GM18907 (cell line): Measurements from ENCODE around the gene INSRR.
A peak's percentile ranks its signal among the peaks of the same experiment; 100 is the strongest.

Experiments used
- ATAC-seq: cut with Tn5 transposase; IDR thresholded peaks from one replicate; pipeline ENCODE4 v1.9.1; 2021; ENCODE audit warnings: mild to moderate bottlenecking, moderate library complexity; ENCODE audit not compliant: unreplicated experiment

The INSRR gene

GRCh38 chr1:156876281-156876680 lies 17.4 kb upstream of the INSRR start:
- ATAC-seq, result no peak

GRCh38 chr1:156875341-156875615 lies 16.4 kb upstream of the INSRR start:
- ATAC-seq, result no peak

- ATAC-seq, result no peak
These were observed 15.8 kb upstream of the INSRR start for GRCh38 chr1:156874572-156875340.

DNA sequence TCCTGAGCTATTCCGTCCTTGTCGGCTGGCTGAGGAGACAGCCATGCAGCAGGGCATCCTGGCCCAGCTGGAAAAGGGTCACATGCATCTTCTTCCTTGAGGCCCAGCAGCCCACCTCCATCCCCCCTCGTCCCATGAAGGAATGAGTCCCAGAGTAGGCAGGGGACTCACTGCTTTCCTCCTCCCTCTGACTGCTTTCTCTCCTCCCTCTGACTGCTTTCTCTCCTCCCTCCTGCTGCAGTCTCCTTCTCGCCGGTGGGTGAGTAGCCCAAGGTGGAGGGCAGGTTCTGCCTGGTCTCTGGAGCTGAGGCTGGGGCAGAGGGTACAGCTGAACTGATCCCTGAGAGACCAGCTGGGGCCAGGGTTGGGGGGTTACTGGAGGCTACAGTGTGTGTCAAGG lies 15.2 kb upstream of the INSRR start:
- no peak for ATAC-seq

DNA sequence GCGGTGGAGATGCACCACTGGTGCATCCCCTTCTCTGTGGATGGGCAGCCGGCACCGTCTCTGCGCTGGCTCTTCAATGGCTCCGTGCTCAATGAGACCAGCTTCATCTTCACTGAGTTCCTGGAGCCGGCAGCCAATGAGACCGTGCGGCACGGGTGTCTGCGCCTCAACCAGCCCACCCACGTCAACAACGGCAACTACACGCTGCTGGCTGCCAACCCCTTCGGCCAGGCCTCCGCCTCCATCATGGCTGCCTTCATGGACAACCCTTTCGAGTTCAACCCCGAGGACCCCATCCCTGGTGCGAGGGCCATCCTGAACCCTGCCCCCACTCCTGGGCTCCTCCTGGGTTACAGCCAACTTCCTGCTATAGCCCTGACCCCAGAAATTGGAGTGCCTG lies 14.7 kb upstream of the INSRR start:
- no peak for ATAC-seq

- ATAC-seq, result no peak
These were observed 10.5 kb upstream of the INSRR start for GRCh38 chr1:156869455-156869854.

DNA sequence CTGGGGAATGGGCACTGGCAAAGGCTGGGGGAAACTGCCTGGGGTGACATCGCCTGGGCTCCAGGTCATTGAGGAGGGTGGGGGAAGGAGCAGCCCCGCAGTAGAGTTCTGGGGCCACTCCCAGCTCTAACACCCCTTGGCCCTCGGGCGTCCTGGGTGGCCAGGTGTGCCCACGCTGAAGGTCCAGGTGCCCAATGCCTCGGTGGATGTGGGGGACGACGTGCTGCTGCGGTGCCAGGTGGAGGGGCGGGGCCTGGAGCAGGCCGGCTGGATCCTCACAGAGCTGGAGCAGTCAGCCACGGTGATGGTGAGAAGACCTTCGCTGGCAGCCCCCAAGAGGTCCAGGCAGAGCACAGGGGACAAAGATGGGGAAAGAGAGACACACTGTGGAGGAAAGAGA lies 9.4 kb upstream of the INSRR start:
- no peak for ATAC-seq

GRCh38 chr1:156866249-156866909 lies 7.5 kb upstream of the INSRR start:
- ATAC-seq, result no peak

GRCh38 chr1:156865865-156866248 lies 6.9 kb upstream of the INSRR start:
- ATAC-seq, result no peak

- no peak for ATAC-seq
These were observed 6.3 kb upstream of the INSRR start for GRCh38 chr1:156865258-156865657.

DNA sequence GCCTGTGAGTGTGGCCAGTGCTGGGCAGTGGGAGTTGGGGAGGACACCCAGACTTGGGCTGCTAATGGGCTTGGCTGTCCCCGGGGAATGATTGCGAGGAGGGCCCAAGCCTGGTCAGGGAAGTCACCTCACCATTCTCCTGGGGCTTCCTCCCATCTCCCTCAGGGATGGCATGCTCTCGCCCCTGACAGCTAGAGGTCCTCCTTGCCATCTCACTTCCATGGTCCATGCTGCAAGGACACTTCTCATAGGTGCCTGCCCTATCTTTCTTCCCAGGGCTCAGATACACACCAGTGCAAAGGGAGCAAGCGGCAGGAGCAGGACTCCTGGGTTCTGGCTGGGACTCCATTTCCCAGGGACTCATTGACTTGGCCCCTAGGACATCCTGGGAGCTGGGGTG lies 5.9 kb upstream of the INSRR start:
- ATAC-seq, result no peak

GRCh38 chr1:156863631-156864030 lies 4.7 kb upstream of the INSRR start:
- no peak for ATAC-seq

- ATAC-seq, result no peak
These were observed 4.2 kb upstream of the INSRR start for GRCh38 chr1:156862997-156863599.

DNA sequence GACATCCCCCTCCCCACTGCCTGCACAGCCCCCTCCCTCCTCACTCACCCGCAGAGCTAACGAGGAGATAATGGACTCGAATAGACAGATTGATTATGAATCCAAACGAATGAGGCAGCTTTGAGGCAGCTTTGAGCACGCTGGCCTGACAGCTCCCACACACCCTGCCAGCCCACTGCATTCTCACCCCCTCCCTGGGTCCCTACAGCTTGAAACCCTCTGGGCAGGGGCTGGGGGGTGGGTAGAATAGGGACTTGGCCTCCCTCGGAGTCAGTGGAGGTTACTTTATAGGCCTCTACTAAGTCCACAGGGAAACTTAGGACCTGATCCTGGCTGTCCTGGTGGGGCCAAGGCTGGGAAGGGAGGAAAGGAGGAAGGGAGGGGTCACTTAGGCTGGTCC lies 3.7 kb upstream of the INSRR start:
- no peak for ATAC-seq

DNA sequence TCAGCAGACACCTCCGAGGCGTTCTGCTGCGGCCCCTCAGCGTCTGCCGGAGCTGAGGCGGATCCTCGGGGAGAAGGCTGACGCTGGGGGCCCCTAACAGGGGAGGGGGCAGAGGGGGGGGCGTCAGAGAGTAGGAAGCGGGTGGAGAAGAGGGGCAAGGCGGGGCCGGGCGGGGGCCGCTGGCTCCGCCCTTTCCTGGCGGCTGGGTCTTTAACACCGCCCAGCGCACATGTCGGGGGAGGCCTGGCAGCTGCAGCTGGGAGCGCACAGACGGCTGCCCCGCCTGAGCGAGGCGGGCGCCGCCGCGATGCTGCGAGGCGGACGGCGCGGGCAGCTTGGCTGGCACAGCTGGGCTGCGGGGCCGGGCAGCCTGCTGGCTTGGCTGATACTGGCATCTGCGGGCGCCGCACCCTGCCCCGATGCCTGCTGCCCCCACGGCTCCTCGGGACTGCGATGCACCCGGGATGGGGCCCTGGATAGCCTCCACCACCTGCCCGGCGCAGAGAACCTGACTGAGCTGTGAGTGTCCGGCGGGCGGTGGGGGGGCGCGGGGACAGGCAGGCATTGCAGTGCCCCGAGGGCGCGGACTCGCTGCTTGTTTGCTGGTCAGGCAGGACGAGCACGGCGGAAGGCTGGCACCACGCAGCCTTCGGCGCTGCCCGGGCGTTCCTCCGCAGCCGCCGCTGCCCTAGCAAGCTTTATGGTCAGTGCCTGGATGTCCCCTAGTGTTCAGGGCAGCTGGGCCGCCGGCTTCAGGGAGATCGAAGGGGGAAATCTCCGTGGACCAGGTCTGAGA lies 1.9 kb upstream of the INSRR start, which contains the start of gene NTRK1:
Gene NTRK1, plus strand, starts transcription at position 238 of the 796 bp plus-strand sequence. Its CDS starts 70 bp downstream, at position 308.
- ATAC-seq, result no peak

DNA sequence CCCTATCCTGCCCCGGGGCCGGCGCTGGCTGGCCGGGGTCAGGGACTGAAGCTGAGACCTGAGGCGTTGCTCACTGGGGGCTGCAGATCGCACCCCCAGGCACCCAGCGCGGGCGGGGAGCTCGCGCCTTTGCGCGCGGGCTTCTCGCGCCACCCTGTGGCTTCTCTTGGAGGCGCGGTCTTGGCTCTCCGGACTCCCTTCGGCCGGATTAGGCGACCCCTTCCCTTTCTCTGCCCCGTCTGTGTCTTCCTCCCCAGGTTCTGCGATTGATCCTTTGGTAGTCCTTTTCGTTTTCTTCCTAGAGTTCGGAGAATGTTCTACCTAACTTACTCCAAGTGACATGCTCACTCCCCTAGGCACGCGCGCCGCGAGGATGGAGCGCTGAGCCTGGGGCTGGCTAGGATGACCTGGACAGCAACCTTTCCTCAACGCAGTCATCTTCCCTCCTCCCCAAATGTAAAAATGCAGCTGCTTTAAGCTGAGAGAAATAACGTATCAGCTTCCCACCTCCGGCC lies 1.3 kb upstream of the INSRR start:
- peak; percentile 54 for ATAC-seq

DNA sequence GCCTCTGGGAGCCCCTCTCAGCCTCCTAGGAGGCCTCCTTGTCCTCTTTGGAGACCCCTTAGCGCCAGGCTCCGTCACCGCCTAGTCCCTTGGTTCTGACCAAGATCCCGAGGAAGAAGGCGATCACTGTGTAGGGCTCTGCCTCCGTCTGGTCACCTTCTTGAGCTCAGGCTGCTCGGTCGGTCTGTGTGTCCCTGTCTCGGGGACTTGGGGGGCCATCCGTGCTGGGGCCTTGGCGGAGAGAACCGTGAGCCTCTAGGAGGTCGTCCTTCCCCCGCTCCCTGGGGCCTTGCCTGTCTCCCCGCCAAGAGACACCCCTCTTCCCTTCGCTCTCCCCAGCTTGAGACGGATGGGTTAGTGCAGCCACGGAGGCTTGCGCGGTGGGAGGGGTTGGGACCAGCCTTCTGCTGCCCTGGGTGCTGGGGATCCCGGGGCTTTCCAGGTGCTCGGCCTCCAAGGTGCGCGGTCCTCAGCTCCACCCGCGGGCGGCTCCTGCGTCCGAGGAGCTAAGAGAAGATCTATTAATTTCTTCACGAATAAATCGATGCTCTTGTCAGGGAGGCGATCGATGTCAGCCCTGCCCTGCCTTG lies 701 bp upstream of the INSRR start:
- peak; percentile 22 for ATAC-seq

DNA sequence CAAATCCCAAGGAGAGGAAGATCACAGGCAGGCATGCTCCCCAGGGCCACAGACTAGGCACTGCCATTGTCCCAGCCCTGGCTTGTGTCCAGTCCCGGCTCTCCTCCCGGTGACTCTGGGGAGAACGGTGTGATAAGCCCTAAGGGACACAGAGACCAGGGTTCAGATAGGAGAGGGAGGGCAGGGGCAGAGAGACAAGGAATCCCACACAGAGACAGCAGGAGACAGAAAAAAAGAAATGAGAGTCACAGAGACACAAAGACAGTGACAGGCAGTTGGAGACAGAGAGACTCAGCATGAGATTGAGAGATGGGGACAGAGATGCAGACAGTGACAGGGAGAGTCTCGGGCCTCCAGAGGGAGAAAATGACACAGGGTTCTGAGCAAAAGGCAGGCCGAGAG lies 361 bp downstream of the INSRR start:
- ATAC-seq, result no peak

DNA sequence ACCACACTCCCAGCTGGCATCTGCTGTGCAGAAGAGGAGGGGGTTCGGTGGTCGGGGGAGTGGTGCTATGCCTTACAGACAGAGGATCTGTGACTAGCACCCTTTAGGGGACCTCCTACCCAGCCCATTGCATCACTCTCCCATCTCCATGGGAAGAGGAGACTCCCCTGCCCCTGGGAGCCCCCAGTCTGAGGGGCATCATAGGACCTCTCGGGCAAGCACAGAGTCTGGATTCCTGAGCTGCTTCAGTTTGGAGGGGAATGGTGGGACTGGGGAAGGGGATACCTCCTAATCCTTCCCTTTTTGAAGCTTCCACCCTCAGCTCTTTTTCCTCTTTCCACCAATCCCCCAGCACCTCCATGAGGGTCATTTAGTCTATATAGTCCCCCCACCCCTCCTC lies 1.4 kb downstream of the INSRR start:
- no peak for ATAC-seq

- ATAC-seq, result no peak
These were observed 2.6 kb downstream of the INSRR start for GRCh38 chr1:156856282-156856785.

- no peak for ATAC-seq
These were observed 4.3 kb downstream of the INSRR start for GRCh38 chr1:156854634-156855033.
